ENCODE results near the gene ACADS. TPM values are rescaled to one million over a fixed set of nuclear protein-coding genes. Genes with fewer than 3 reads are reported as not detected.

The ACADS gene
- total RNA-seq, 4 donors from 2014 or later = 21.3 to 37.1 (median 29.1) TPM

DNA sequence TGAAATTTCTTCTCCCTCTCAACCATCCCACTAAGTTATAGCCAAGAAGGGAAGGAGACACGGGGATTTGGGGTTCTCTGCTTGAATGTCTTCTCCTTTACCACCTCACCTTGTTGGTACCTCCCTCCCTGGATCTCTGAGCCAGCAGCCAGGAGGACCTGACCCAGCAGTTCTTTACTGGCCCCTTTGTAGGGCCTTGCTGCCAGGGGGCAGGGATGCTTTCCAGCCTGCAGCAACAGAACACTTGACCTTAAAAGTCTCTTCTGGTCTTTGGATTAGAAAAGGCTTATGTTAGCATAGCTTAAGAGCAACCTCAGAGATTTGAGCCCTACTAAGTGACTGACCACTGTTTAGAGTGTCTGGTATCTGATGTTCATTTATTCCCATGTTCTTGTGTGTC lies 28.3 kb upstream of the ACADS start:
- 96 to 100% methylated on average over 1 of the region's 1 CpG for WGBS, 2 donors
- intact Hi-C loops (cut with DNase I; ENCODE audit: low total_unique reads) = no loop called here
- TF ChIP-seq POLR2A (IDR thresholded peaks at IDR 0.05) = no peak
- TF ChIP-seq, protein P1, sequence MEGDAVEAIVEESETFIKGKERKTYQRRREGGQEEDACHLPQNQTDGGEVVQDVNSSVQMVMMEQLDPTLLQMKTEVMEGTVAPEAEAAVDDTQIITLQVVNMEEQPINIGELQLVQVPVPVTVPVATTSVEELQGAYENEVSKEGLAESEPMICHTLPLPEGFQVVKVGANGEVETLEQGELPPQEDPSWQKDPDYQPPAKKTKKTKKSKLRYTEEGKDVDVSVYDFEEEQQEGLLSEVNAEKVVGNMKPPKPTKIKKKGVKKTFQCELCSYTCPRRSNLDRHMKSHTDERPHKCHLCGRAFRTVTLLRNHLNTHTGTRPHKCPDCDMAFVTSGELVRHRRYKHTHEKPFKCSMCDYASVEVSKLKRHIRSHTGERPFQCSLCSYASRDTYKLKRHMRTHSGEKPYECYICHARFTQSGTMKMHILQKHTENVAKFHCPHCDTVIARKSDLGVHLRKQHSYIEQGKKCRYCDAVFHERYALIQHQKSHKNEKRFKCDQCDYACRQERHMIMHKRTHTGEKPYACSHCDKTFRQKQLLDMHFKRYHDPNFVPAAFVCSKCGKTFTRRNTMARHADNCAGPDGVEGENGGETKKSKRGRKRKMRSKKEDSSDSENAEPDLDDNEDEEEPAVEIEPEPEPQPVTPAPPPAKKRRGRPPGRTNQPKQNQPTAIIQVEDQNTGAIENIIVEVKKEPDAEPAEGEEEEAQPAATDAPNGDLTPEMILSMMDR (IDR thresholded peaks at IDR 0.05) = no peak
- DNase-seq (ENCODE audit: low spot score in 2 of 2) = no peak
- no peak overlapping the region for H3K4me3 ChIP-seq (ENCODE audit: low read depth, poor library complexity, severe bottlenecking)

DNA sequence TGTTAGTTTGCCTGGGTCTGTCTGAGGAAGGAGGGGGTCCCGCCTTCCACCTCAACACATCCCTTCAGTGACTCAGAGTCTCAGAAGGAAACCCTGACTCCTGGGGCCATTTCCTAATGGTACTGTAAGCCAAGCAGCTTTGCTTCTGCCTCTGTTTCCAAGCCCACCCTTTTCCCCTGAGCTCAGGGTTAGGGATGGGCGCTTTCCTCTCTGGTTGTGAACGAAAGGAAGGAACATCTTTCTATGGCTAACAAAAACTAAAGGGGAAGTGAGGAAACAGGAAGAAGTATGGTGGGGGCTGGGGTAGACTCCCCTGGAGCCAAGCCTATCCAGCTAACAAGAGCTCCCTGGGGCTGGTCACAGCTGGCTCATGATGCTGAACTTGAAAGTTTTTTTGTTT lies 27.0 kb upstream of the ACADS start:
- 74 to 78% methylated on average over 3 of the region's 3 CpGs for WGBS, 2 donors
- H3K4me3 ChIP-seq (ENCODE audit: low read depth, poor library complexity, severe bottlenecking) = no peak overlapping the region
- no peak for DNase-seq (ENCODE audit: low spot score in 2 of 2)
- TF ChIP-seq POLR2A (IDR thresholded peaks at IDR 0.05) = no peak
- TF ChIP-seq, protein P1 (IDR thresholded peaks at IDR 0.05) = no peak
- intact Hi-C loops (cut with DNase I; ENCODE audit: low total_unique reads) = no loop called here

DNA sequence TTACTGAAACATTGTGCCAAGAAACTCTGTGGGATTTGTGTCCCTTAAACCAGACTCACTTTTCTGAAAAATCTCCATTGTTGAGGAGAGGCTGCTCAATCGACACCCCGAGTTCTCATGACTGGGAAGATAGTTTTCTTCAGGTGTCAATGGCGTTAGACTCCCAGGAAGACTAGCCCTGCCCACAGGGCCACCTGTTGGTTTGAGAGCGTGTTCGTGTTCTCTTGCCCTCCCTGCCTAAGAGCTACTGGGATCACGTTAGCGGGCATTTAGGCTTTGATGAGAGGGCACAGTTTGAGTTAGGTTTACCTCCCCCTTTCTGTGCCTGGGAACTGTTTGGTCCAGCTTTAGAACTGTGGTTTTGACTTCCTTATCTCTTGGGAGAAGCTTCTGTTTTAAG lies 26.1 kb upstream of the ACADS start:
- TF ChIP-seq POLR2A (IDR thresholded peaks at IDR 0.05) = no peak
- TF ChIP-seq, protein P1 (IDR thresholded peaks at IDR 0.05) = no peak
- intact Hi-C loops (cut with DNase I; ENCODE audit: low total_unique reads) = no loop called here
- no peak overlapping the region for H3K4me3 ChIP-seq (ENCODE audit: low read depth, poor library complexity, severe bottlenecking)
- WGBS, 2 donors = 90 to 93% methylated on average over 7 of the region's 7 CpGs
- DNase-seq (ENCODE audit: low spot score in 2 of 2) = no peak

DNA sequence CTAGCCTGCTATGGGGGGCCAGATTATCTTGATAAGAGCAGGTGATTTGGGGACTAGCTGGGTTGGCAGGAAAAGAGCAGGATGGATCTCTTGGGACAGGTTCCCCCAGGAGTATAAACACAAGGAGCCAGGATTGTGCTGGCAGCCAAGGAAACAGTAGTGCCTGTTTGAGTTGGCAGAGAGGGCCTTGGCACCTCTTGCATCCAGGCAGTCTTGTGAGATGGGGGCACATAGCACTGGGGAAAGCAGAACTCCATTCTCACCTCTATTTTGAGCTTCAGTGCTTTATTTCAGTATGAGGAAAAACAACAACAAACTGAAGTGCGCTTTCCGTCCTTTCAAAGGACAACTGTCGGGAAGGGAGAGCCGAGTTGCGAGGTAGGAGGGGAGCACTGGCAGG lies 24.7 kb upstream of the ACADS start:
- DNase-seq (ENCODE audit: low spot score in 2 of 2) = no peak
- no peak overlapping the region for H3K4me3 ChIP-seq (ENCODE audit: low read depth, poor library complexity, severe bottlenecking)
- no peak for TF ChIP-seq POLR2A (IDR thresholded peaks at IDR 0.05)
- TF ChIP-seq, protein P1 (IDR thresholded peaks at IDR 0.05) = no peak
- intact Hi-C loops (cut with DNase I; ENCODE audit: low total_unique reads) = no loop called here
- 98 to 99% methylated on average over 5 of the region's 5 CpGs for WGBS, 2 donors

DNA sequence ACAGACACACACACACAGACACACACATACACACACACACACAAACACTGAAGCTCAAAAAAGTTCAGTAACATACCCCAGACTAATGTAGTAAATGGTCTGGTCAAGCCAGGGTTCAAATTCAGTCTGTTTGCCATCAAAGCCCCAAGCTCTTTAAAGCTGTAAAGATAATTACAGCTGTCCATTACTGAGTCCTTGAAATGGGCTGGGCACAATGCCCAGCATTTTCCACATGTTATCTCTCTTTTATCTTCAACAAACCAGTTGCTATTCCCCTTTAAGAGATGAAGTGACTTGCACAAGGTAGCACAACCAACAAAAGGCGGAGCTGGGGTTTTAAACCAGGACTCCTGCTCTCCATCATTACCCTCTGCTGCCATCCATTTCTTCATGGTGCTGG lies 23.0 kb upstream of the ACADS start:
- TF ChIP-seq POLR2A (IDR thresholded peaks at IDR 0.05) = no peak
- TF ChIP-seq, protein P1 (IDR thresholded peaks at IDR 0.05) = no peak
- no peak for DNase-seq (ENCODE audit: low spot score in 2 of 2)
- 90 to 95% methylated on average over 1 of the region's 1 CpG for WGBS, 2 donors
- intact Hi-C loops (cut with DNase I; ENCODE audit: low total_unique reads) = no loop called here
- H3K4me3 ChIP-seq (ENCODE audit: low read depth, poor library complexity, severe bottlenecking) = no peak overlapping the region

DNA sequence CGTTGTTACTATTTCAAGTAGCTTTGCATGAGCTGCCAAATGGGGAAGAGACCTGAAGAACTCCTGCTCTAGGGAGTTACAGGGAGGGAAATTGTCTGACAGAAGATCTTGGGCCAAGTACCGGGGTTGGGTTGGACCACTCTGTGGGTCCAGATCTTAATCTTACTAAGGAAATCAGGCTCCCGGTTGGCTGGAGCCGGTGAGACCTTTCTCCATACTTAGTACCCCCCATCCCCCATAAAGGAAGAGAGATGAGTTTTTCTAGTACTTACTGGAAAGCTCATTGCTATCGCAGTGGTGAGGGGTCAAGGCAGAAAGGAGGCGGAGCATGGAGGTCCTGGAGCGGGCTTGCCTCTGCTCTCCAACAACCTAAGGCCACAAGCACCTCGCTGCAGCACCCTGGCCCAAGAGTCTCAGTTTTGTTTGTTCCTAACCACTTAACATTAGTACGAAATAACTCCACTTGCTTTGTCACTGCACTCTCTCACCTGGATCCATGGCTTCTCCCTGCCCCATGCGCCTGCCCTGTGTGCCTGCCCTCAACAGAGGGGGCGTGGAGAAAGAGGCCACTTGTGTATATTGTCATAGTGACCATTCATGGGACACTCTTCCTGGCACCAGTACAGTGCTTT lies 22.2 kb upstream of the ACADS start:
- intact Hi-C loops (cut with DNase I; ENCODE audit: low total_unique reads) = no loop called here
- no peak overlapping the region for H3K4me3 ChIP-seq (ENCODE audit: low read depth, poor library complexity, severe bottlenecking)
- WGBS, 2 donors = 87 to 93% methylated on average over 11 of the region's 11 CpGs
- no peak for DNase-seq (ENCODE audit: low spot score in 2 of 2)
- TF ChIP-seq, protein P1 (IDR thresholded peaks at IDR 0.05) = no peak
- no peak for TF ChIP-seq POLR2A (IDR thresholded peaks at IDR 0.05)
